Mononuclear cell (primary cell): ENCODE measurements around the gene C1orf116. TPM values are rescaled to one million over a fixed set of nuclear protein-coding genes. Genes with fewer than 3 reads are reported as not detected.

Experiments
- H3K27me3 ChIP-seq: 2 replicates; pipeline ENCODE4 v1.6.0; 2011; ENCODE audit warnings: low read length, control low read depth; ENCODE audit not compliant: insufficient read depth
- H3K4me1 ChIP-seq: 2 replicates; pipeline ENCODE4 v1.5.1; 2011; ENCODE audit warnings: mild to moderate bottlenecking, low read length, control low read depth; ENCODE audit not compliant: insufficient read depth
- H3K4me3 ChIP-seq: 2 replicates; pipeline ENCODE4 v1.5.1; 2011; ENCODE audit warnings: mild to moderate bottlenecking, low read length, moderate library complexity
- H3K9me3 ChIP-seq: 2 replicates; pipeline ENCODE4 v1.5.1; 2011; ENCODE audit warnings: low read depth, mild to moderate bottlenecking, control low read depth, low read length
- total RNA-seq: library from RNA; depleted of rRNA; stranded (reverse); fragments of >200 nt; gene quantifications from one replicate; pipeline ENCODE4 v1.2.3, GENCODE V29; 2012

C1orf116 gene
- total RNA-seq, 1 donor, result 0.63 TPM

DNA sequence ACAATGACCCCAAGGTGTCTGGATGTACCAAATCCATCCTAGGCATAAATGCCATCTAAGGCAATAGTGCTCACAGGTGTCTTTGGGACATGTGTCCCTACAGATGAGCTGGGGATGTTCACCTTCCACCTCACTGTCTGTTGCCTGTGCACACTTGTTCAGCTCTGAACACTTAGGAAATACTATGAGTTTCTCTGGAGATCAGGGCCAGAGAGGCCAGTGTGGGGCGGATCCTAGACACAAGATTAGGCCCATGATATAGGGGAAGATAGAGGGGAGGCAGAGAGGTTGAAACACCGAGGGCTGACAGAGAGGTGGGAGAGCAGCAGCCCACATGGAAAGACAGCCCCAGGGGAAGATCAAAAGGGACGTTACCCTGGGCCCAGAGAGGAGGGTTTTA lies 25.6 kb downstream of the C1orf116 start:
- Histone ChIP-seq H3K4me3 (no peak overlapping the region), H3K9me3 (no peaks in the 10 kb centered on the region), H3K27me3 (no peaks in the 10 kb centered on the region), H3K4me1 (no peaks in the 10 kb centered on the region)

- H3K9me3 ChIP-seq, result no peaks in the 10 kb centered on the region
- no peak overlapping the region for H3K4me3 ChIP-seq
- H3K27me3 ChIP-seq, result no peaks in the 10 kb centered on the region
- no peaks in the 10 kb centered on the region for H3K4me1 ChIP-seq
Observed at GRCh38 chr1:207006083-207006482, 26.5 kb downstream of the C1orf116 start.

DNA sequence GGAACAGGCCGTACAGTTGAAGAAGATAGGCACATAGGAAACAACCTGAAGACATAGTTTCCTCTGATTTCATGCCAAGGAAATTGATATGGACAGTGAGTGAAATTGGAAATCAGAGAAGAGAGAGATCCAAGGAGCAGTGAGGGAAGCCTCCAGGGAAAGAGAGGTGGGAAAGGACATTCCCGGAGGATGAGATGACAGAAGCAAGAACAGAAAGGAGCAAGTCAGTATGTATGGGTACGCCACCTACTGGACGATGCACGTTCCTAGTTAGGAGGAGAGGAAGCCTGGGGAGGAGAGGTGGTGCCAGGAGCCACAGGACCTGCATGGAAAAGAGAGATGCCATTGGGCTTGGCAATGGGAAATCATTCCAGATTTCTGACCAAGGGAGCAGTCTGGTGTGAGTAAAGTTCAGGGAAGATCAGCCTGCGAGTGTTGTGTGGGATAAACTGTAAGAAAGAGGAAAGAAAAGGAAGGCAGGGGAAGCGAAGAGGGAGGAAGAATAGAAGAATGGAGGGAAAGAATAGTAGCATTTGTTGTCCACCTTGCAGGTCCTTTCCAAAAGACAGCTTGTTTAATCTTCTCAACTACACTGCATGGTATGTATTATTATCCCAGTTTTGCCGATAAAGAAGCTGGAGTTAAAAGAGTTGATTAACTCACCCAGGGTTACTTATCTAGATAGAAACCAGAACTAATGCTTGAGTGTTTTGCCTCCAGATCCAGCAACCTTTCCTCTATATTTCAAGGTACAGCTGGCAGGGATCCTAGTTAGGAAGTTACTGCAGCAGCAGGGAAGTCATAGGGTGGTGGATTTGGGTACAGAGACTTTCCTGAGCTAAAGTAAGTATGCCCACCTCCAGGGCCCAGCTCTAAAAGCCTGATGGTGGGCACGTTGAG lies 27.4 kb downstream of the C1orf116 start:
- no peaks in the 10 kb centered on the region for H3K4me1 ChIP-seq
- H3K4me3 ChIP-seq, result no peak overlapping the region
- no peaks in the 10 kb centered on the region for H3K27me3 ChIP-seq
- no peaks in the 10 kb centered on the region for H3K9me3 ChIP-seq

- Histone ChIP-seq H3K4me1 (no peaks in the 10 kb centered on the region), H3K27me3 (no peaks in the 10 kb centered on the region), H3K4me3 (no peak overlapping the region), H3K9me3 (no peaks in the 10 kb centered on the region)
Observed at GRCh38 chr1:207003210-207003609, 29.3 kb downstream of the C1orf116 start.

GRCh38 chr1:207002724-207003146 lies 29.8 kb downstream of the C1orf116 start:
- no peaks in the 10 kb centered on the region for H3K4me1 ChIP-seq
- H3K27me3 ChIP-seq, result no peaks in the 10 kb centered on the region
- H3K9me3 ChIP-seq, result no peaks in the 10 kb centered on the region
- H3K4me3 ChIP-seq, result no peak overlapping the region

DNA sequence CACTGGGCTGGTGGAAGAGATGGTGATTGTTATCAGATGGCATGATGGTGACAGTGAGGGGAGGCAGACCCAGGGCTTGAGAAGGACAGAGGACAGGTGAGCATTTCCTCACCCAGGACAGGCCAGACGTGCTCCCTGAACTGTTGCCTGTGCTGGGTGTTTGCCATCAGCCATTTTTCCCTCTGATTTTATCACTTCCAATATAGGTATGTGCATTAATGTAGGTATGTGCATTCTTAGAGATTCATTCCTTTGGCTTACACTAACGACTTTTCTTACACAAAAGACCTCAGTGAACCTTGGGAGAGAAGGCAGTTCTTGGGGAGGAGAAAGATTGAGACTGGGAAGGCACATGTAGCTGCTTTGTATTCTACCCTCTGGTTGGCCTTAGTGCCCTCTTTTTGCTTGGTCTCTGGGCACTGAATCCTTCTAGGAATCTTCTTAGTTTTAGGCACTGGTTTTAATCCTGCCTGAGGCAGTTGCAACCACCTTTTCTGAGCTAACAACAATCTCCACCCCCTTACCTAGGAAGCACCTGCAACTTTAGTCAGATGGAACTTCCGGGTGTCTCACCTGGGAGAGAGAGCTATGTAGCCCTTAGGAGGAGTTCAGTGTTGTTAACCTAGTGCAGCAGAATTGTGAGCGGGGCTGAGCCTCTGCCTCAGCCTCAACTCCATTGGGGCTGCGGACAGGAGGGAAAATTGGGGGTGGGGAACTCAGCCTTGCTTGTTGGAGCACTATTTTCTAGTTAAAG lies 30.9 kb downstream of the C1orf116 start:
- no peaks in the 10 kb centered on the region for H3K27me3 ChIP-seq
- H3K9me3 ChIP-seq, result no peaks in the 10 kb centered on the region
- H3K4me3 ChIP-seq, result no peak overlapping the region
- no peaks in the 10 kb centered on the region for H3K4me1 ChIP-seq

DNA sequence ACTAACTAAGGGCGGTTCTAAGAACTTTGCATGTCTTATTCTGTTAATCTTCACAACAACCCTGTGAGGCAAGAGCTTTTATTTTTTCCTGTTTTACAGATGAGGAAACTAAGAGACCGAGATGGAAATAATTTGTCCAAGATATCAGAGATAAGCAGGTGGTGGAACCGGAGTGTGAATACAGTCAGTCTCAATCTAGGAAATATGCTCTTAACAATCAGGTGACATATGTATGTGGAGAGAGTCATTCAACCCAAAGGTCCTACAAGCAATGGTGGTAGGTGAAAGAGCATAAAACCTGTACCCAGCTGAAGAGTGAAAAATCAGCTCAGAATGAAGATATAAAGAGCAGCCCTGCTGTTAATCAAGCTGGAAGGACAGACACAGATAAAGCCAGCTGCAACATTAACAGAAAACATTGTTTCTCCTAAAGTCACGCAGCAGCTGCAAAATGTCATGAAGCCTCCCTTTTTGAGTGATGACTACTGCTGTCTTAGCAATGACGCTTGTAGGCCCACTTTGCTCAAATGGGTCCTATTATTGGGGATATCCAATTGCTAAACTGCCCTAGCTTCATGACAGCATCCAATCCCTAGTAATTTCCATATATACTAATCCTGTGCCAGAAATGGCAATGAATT lies 31.8 kb downstream of the C1orf116 start:
- Histone ChIP-seq H3K27me3 (no peaks in the 10 kb centered on the region), H3K9me3 (no peaks in the 10 kb centered on the region), H3K4me3 (no peak overlapping the region), H3K4me1 (no peaks in the 10 kb centered on the region)

DNA sequence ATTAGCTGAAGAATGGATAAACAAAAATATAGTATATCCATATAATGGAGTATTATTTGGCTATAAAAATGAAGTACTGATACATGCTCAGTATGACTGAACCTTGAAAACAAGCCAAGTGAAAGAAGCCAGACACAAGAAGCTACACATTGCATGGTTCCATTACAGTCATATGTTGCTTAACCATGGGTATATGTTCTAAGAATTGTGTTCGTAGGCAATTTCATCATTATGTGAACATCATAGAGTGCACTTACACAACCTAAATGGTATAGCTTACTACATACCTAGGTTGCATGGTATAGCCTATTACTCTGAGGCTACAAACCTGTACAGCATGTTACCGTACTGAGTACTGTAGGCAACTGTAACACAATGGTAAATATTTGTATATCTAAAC lies 33.7 kb downstream of the C1orf116 start:
- Histone ChIP-seq H3K4me3 (no peak overlapping the region), H3K27me3 (peaks cover 6% of the 10 kb centered on the region), H3K4me1 (no peaks in the 10 kb centered on the region), H3K9me3 (no peaks in the 10 kb centered on the region)

- H3K9me3 ChIP-seq, result no peaks in the 10 kb centered on the region
- H3K4me3 ChIP-seq, result no peak overlapping the region
- H3K27me3 ChIP-seq, result peaks cover 6% of the 10 kb centered on the region
- no peaks in the 10 kb centered on the region for H3K4me1 ChIP-seq
Observed at GRCh38 chr1:206992790-206993189, 39.8 kb downstream of the C1orf116 start.

- H3K4me3 ChIP-seq, result no peak overlapping the region
- no peaks in the 10 kb centered on the region for H3K9me3 ChIP-seq
- H3K4me1 ChIP-seq, result no peaks in the 10 kb centered on the region
- peaks cover 4% of the 10 kb centered on the region for H3K27me3 ChIP-seq
Observed at GRCh38 chr1:206987873-206988272, 44.7 kb downstream of the C1orf116 start.

DNA sequence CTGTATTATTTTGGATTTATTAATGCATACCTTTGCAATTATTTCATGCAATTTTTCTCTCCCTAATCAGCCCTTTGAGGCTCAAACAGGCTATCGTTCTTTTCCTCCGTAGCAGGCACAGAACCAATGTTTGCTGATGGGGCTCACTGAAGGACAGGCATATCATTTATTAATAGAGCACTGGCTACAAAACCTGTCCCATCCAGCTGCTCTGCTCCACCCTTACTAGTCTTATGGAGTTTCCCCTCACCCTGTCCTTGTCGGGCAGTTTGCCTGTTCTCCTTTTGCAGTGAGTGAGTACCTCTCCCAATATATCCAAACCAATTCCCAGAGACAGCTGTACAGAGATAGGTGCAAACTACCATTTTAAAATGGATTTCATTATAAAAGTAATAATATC lies 45.7 kb downstream of the C1orf116 start:
- Histone ChIP-seq H3K4me1 (no peaks in the 10 kb centered on the region), H3K4me3 (no peak overlapping the region), H3K9me3 (no peaks in the 10 kb centered on the region), H3K27me3 (peaks cover 4% of the 10 kb centered on the region)

DNA sequence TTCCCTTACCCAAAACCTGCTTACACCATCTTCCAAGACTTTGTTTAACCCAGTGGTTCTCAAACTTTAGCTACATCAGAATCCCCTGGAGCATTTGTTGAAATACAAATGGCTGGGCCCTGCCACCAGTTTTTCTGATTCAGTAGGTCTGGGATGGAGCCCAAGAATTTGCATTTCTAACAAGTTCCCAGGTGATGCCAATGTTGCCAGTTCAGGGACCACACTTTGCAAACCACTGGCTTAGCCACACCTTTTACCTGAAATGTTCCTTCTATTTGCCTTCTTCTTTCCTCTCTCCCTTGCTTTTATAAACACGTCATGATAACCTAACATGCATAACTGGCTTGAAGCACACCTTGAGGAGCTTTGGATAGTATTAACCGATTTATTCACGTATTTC lies 46.2 kb downstream of the C1orf116 start:
- H3K4me1 ChIP-seq, result no peaks in the 10 kb centered on the region
- H3K9me3 ChIP-seq, result no peaks in the 10 kb centered on the region

GRCh38 chr1:206985162-206985749 lies 47.3 kb downstream of the C1orf116 start:
- Histone ChIP-seq H3K4me3 (no peak overlapping the region), H3K27me3 (peaks cover 4% of the 10 kb centered on the region), H3K9me3 (no peaks in the 10 kb centered on the region), H3K4me1 (no peaks in the 10 kb centered on the region)

More for the DNA sequence above, 46.2 kb downstream of the C1orf116 start:
- Histone ChIP-seq H3K27me3 (peaks cover 4% of the 10 kb centered on the region), H3K4me3 (no peak overlapping the region)

- no peaks in the 10 kb centered on the region for H3K9me3 ChIP-seq
- no peaks in the 10 kb centered on the region for H3K4me1 ChIP-seq
- H3K27me3 ChIP-seq, result peaks cover 4% of the 10 kb centered on the region
Observed at GRCh38 chr1:206982216-206982615, 50.3 kb downstream of the C1orf116 start.

More at GRCh38 chr1:206982216-206982615, 50.3 kb downstream of the C1orf116 start:
- H3K4me3 ChIP-seq, result no peak overlapping the region
